ENCODE measurements around the gene MSANTD1.
"Not testable (repeated sequence)": the region's sequence is repeated elsewhere in the genome, so short reads cannot be mapped to it uniquely, and the experiment has no call there.

The MSANTD1 gene

DNA sequence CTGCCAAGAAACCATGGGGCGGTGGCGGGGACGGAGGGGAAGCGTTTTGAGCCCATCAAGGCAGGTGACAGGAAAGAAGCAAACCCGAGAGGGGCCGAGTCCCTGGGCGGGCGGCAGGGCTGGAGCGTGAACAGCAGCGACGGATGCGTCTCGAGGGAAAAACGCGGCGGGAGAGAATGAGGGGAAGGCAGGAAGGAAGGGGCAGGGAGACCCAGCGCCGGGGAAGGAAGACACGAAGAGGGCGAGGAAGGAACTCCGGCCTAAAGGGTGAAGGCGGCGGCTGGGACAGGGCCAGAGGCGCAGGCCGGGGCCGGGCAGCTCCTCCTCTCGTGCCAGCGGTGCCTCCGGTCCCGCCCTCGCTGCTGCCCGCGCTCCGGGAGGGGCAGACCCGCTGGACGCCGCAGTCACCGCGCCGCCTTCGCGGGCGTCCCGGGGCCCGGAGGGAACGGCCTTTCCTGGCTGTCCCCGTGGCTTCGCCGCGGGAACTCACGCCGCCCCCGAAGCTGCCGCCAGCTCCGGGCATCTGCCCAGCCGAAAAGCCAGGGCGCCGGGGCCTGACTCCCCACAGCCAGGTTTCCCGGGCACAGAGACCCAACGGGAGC is 43.1 kb downstream of the MSANTD1 start:
- DNase-seq = no peak

DNA sequence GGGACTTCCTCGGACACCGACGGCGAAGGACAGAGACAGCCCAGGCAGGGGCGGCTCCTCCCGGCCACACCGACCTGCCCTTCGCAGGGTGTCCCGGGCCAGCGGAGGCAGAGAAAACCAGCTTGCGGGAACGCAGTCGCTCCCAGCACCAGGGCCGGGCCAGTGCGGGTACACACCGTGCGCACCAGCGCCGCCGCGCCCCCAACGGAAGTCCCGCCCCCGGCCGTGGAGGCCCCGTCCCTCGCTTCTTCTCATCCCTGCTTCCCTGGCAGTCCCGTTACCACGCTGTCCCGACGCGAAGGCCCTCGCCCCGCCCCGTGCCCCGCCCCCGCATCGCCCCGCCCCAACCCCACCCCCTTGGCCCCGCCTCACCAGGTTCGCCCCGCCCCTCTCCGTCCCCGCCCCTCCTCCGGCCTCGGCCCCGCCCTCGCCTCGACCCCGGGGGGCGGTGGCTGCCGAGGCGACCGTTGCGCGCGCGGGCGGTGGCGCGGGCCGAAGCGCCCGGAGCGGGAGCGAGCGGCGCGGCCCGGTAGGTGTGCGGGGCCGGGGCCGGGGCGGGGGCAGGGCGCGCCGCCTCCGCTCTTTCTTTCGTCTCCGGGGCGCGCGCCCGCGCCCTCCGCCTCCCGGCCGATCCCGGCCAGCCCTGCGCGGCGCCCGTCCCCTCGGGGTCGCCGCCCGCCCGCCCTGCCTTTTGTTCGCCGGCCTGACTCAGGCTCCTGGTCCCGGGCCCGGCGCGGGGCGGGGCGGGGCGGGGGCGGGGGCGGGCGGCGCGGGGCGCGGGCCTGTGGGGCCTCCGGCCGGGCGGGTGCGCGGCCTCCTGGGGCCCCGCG is 43.8 kb downstream of the MSANTD1 start, which contains the start of gene RGS12:
TSS of gene RGS12 (plus strand) at position 451 of the 830 bp plus-strand sequence. CDS start 23,150 bp downstream, outside the sequence.
- DNase-seq = peak; percentile 93

DNA sequence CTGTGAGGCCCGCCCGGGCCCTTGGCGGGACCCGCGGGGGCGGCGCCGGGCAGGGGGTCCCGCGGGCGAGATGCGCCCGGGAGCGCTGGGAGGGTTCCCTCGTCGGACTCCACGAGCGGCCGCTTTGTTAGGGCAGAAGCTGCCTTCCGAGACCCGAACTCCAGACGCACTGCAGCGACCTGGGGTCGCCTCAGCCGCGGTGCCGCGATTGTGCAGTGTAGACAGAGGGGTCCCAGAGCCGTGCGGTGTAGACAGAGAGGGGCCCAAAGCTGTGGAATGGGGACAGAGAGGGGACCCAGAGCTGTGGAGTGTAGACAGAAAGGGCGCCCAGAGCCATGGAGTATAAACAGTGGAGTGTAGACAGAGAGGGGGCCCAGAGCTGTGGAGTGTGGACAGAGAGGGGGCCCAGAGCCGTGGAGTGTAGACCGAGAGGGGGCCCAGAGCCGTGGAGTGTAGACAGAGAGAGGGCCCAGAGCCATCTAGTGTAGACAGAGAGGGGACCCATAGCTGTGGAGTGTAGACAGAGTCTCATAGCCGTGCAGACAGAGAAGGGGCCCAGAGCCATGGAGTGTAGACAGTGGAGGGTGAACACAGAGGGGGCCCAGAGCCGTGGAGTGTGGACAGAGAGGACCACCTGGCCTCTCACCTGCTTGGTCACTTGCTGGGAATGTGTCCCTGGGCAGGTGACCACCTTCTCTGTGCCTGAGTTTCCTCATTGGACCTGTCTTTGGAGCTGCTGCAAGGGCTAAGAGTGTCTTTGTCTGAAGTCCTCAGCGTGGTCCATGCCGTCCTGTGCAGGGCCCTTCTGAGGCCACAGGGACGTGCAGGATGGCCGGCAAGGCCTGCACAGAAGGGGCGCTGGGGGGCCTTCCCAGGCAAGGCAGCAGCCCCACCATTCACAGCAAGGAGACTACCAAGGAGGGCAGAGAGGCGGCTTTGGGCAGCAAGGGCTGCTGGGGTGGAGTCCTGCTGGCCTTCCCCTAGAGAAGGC is 44.7 kb downstream of the MSANTD1 start:
- no peak for DNase-seq

DNA sequence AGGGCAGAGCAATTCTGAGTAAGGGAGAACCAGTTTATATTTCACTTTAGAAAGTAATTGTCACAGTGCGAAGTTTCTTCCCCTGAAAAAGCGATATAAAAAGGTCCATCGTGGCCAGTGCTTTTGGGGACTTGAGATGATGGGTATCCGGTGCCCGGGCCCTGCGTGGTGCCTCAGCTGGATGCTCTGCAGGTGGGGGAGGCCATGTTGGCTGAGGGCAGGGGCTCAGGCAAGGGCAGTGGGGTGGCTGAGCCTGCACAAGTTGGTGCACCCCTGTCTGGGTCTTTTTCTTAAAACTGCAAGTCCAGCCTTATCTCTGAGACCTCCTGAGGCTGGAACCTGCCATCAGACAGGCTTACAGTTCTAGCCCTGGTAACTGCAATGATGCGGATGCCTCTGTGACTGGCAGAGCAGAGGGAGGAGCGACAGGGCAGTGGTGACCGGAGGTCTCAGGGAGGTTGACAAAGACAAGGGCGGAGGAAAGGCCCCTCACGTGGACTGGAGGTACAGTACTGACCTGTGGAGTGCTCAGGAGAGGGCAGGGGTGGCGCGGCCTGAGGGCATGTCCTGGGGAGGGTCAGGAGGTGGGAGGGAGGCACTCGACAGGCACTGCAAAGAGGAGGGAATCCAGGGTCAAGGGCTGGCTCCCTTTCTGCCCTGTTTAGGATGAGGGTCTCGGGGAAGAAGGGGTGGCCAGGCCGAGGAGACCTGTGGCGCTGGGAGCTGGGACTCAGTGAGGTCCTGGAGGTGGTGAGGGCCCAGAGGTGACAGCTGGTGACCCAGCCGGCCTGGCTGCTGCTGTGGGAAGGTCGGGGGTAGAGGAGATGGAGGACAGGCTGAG is 45.7 kb downstream of the MSANTD1 start:
- DNase-seq = no peak

DNA sequence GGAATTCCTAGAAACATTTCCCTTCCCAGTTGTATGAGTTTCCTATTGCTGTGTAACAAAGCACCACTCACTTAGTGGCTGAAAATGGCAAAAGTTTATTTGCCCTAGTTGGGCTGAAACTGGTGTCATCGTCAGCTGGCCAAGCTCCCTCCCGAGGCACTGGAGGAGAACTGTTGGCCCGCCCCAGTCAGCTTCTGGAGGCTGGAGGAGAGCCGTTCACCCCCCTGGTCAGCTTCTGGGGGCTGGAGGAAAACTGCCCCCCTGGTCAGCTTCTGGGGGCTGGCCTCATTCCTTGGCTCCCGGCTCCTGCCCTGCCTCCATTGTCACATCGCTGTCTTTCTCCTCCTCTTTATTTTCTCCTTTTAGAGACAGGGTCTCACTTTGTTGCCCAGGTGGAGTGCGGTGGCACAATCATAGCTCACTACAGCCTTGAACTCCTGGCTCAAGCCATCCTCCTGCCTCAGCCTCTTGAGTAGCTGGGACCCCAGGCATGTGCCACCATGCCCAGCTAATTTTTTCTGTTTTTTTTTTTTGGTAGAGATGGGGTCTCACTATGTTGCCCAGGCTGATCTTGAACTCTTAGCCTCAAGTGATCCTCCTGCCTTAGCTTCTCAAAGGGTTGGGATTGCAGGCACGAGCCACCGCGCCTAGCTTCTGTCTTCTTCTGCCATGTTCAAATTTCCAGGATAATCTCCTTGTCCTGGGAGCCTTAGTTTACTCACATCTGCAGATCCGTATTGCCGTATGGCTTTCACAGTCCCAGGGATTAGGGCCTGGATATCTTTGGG is 47.1 kb downstream of the MSANTD1 start:
- no peak for DNase-seq

DNA sequence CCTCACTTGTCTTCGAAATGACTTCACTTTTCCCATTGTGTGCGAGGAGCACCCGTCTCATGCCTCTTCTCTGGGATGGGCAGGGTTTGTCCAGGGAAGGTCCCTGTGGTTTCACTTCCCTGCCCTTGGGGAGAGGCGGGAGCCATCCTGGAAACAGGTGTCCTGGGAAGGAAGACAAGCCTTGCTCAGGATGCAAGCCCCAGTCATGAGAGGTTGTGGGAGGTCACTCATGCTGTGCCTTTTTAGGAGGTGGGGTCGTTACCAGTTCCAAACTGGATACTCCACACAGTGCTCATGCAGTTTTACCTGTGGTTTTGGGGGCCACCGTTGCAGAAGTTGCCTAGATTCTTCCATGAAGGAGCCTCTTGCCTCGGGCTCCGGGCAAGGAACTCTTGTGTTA is 47.7 kb downstream of the MSANTD1 start:
- DNase-seq = no peak

DNA sequence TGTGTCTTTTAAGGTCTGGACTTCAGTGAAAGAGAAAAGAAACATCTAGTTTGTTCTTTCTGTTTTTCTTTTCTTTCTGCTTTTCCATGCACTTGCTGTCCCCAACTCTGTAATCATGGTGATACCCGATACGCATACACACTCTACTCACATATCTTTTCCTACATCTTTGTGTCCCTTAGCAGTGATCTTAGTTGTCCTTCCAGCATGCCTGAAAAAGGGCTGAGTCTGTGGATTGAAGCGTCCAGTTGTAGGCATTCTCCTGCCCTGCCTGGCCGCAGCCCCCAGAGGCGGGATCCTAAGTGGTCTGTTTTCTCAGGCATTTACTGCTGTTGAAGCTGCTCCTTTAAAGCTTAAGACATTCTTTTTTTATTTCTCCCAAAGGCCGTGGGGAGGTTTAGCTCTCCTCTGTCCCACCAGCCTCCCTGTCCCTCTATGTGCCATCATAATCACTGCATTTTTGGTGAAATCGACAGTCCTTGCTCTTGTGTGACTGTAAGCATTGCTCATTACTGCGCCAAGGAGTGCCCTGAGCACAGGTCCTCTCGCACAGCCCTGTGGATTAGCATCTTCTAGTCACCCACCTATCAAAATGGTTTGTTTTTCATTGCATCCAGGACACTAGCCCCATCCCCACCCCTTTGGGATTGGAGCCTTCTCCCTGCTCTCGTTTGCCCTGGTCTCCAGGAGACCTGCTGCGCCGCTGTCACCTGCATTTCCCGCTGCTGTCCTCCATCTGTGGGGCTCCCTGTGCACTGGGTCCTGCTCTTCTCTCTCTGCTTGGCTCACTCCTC is 48.3 kb downstream of the MSANTD1 start:
- no peak for DNase-seq

DNA sequence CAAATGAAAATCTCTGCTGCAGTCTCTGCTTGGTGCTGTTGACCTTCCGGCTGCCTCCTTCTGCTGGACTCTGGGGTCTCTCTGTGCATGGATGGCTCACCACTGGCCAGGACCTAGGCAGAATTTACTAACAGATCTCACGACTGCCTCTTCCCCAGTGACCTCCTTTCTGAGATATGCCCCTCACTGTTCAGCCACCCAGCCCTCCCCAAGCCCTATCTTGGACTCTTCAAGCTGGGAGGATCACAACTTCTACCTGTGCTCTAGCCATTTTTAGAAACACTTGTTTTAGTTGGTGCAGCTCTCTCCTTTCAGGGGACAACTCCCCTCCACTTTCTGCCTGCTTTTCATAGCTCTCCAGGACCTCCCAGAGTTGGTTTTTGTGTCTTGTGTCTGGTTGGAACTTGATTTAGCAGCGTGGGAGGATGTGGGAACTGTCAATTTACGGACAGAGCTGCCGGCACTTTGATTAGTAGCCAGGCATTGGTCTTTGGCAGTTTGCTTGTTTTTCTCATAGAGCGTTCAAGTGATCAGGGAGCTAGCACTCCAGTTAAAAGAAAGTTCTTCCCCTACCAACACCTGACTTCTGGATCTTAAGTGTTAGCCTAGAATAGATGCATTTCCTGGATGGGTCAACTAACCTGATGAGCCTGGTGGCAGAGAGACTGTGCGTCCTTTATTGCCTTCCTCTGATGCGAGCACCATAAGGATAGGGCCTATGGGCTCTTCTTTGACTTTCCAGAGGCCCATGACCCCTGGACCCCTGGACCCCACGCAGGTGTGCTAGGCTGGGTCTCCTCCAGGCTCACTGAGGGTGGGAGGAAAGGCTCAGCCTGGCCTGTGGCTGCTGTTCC is 50.4 kb downstream of the MSANTD1 start:
- DNase-seq = no peak

DNA sequence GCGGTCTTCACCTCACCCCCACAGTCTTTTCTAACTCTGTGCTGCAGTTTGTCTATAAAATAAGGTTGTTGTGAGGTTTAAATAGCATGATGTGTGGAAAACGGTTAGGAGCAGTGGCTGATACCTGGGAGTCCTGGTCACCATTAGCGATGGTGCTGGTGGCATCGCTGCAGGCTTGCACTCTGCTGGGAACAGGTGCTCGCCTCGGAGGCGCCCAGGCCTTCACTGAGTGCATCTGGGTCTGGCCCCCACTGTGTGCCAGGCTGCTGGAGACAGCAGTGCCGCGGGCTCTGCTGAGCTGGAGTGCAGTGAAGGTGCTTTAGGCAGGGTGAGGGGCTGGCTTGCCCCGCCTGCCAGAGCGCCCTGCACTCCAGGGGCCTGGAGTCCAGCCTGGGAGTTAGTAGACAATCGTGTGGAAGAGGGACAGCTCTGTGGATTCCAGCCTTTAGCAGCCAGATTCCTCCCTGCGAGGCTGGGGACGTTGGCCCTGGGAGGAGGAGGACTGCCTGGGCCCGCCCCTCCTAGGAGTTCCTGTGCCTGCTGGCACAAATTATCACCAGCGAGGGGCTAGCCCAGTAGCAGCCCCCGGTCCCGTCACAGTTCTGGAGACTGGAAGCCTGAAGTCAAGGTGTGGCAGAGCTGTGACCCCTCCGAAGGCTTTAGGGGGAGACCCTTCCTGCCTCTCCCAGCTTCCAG is 51.2 kb downstream of the MSANTD1 start:
- DNase-seq = peak; percentile 37

DNA sequence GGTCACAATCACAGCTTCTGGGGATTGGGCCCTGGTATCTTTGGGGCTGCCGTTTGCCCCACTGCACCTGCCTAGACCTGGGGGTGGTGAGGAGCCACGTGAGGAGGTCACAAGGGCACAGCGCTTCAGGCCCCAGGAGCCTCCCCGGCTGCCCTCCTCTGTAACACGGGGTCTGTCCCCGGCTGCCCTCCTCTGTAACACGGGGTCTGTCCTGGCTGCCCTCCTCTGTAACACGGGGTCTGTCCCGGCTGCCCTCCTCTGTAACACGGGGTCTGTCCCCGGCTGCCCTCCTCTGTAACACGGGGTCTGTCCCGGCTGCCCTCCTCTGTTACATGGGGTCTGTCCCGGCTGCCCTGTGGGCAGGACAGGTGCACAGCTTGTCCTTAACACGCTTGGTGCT is 51.9 kb downstream of the MSANTD1 start:
- not testable (repeated sequence) for DNase-seq

DNA sequence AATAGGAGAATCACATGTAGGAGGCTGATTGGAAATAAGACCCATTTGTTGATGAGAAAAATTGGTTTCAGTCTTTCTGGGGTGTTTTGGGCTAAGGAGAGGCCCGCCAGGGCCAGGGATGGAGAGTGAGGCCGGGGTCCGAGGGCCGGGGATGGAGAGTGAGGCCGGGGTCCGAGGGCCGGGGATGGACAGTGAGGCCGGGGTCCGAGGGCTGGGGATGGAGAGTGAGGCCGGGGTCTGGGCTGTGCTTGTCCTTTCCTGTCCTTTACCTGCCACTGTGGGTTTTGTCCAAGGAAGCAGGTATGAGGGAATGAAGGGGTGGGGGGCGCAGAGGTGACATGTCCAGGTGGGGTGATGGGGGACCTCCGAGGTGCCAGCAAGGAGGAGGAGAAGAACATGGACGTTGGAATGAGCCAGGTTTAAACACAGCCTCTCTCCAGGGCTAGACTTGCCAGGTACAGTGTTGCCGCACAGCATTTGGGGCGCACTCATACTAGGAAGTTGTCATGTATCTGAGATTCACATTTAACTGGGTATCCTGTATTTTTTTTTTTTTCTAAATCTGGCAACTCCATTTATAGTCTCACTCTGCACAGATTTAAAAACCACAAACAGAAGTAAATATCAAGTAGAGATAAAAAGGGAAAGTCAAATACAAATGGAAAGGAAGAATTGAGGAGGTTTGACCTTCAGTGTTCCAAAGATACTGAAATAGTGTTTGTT is 52.7 kb downstream of the MSANTD1 start:
- no peak for DNase-seq

DNA sequence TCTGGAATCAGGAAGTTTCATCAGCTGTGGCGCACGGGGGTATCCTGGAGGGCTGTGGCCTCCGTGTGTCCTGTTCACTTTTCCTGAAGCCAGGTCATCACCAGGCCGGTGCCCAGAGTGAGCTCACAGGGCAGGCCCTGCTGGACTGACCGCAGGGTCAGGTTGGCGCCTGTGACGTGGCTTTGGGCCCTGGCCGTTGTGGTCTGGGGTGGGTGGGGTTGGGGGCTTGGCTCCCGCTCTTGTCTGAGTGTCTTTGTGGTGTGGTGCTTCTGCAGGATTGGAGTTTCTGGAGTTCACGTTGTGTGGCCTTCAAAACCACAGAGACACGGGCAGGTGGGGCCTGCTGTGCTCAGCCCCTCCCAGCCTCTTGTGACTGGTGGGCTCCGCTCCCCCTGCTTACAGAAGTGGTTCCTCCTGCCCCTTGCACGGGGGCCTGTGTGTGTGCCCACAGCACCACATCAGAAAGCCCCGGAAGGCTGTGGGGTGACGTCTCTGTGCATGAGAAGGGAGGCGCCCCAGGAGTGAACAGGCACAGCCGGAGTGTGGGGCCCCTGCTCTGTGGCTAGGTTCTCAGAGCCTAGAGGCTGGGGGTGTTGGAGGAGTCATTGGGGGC is 53.3 kb downstream of the MSANTD1 start:
- DNase-seq = no peak

DNA sequence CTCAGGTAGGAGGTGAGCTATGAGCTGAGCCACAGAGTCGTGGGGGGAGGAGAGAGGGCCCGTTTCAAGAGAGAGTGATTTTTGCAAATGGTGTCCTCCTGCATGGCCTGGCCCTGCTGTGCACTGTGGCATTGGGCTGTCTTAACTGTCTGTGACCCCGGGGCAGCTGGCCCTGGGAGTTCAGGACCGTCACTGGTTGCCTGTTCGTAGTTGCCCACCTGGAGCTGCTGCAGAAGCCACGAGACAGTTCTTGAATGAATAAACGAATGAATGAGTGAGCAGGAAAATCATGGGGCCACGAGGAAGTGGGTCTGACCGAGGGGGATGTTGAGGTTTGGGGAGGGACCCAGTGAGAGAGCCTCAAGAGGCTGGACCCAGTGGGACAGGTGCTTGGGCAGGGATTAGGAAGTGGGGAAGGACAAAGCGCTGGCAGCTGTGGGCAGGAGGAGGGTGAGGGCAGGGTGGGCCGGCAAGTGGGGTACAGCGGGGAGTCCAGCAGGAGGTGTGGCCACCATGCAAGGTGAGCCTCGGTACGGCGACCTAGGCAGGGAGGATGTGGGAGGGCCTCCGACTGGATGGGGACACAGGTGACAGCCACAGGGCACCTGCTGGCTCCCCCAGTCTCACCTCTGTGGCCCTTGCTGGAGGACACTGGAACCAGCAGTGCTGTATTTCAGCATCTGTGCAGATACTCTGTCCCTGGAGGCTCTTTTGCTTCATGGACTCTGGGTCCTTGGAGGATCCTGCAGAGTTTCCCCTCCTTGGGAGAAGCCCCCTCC is 54.0 kb downstream of the MSANTD1 start:
- DNase-seq = no peak

DNA sequence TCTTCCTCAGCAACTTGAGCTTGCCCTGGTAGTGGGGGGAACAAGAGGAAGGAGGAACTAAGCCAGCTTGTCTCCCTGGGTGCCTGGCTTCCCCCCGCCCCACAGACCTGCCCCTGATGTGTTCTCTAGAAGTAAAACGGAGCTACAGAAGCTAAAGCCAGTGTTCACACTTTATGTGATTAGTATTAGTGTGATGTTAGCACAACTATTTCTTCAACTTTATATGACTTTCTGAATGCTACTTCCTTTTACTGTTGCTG is 54.5 kb downstream of the MSANTD1 start:
- no peak for DNase-seq

DNA sequence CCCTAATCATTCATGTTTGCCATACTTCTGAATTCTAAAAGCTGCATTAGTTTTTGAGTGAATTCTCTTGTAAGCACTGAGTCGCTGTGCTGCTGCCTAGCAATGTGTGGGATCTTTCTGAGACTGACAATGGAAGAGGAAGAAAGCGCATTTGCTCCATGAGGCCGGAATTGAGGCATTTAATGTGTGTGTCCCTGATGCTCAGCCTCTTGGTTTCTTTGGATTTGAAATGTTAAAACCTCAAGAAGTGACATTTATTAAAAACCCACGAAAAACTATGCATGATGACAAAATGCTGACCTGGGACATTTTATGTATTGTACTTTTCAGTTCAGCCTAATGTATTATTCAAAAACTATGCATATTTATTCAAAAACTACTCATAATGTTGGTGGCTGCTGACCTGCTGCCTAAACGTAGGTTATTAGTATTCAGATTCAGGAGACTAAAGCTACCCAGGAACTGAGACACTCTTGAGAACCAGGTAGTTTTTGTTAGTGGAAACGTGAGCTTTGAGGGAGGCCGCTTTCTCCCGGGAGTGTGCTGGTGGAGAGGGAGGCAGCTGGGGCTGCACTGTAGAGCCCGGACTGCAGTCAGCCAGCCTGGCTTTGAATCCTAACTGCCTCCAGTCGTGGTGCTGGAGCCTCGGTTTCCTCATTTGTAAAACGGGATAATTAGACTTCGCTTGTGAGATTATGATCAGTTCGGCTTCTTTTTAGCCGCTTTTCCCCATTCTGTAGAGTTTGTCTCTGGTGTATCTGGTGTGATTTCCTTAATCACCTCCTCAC is 55.2 kb downstream of the MSANTD1 start:
- DNase-seq = no peak

All from retina (tissue), 1 donor.